Muscle layer of colon (tissue), 2 donors: ENCODE data around the gene RORC.
"Not testable (repeated sequence)": the region's sequence is repeated elsewhere in the genome, so short reads cannot be mapped to it uniquely, and the experiment has no call there.

Source experiments
- H3K27ac ChIP-seq: one replicate; pipeline ENCODE4 v1.7.0; 2013; ENCODE audit warnings: low read depth, mild to moderate bottlenecking, low read length, moderate library complexity
- H3K27me3 ChIP-seq, 2 donors: one replicate each; pipeline ENCODE4 v1.7.0; 2013; ENCODE audit warnings: low read length in 2 of 2, mild to moderate bottlenecking in 2 of 2; ENCODE audit not compliant: insufficient read depth in 2 of 2, control insufficient read depth in 1 of 2
- H3K36me3 ChIP-seq: one replicate; pipeline ENCODE4 v1.7.0; 2013; ENCODE audit warnings: mild to moderate bottlenecking, low read length; ENCODE audit not compliant: insufficient read depth
- H3K4me1 ChIP-seq: one replicate; pipeline ENCODE4 v1.7.0; 2013; ENCODE audit warnings: mild to moderate bottlenecking, low read length; ENCODE audit not compliant: insufficient read depth
- H3K4me3 ChIP-seq, 2 donors: one replicate each; pipeline ENCODE4 v1.7.0; 2013; ENCODE audit warnings: low read length in 2 of 2, low read depth in 1 of 2, mild to moderate bottlenecking in 1 of 2, moderate library complexity in 1 of 2
- H3K9ac ChIP-seq: one replicate; pipeline ENCODE4 v1.7.0; 2013; ENCODE audit warnings: low read length
- H3K9me3 ChIP-seq: one replicate; pipeline ENCODE4 v1.7.0; 2013; ENCODE audit warnings: mild to moderate bottlenecking, low read length
- donor health status: abdominal sarcoma.
- donor health status: Adenocarcinoma of cecum.

RORC gene

GRCh38 chr1:151858886-151859665, 27.5 kb upstream of the RORC start:
- Histone ChIP-seq H3K4me1 (no peaks in the 10 kb centered on the region), H3K4me3 (no peak overlapping the region), H3K9ac (no peak overlapping the region)

GRCh38 chr1:151858030-151858746, 26.6 kb upstream of the RORC start:
- no peak overlapping the region for H3K9ac ChIP-seq
- no peaks in the 10 kb centered on the region for H3K9me3 ChIP-seq
- H3K4me1 ChIP-seq: no peaks in the 10 kb centered on the region
- no peak overlapping the region for H3K27ac ChIP-seq
- no peak overlapping the region for H3K4me3 ChIP-seq
- no peaks in the 10 kb centered on the region for H3K36me3 ChIP-seq
- no peaks in the 10 kb centered on the region for H3K27me3 ChIP-seq

More at GRCh38 chr1:151858886-151859665, 27.5 kb upstream of the RORC start:
- Histone ChIP-seq H3K36me3 (no peaks in the 10 kb centered on the region), H3K9me3 (no peaks in the 10 kb centered on the region), H3K27ac (no peak overlapping the region), H3K27me3 (no peaks in the 10 kb centered on the region)

- H3K9me3 ChIP-seq: no peaks in the 10 kb centered on the region
- H3K4me3 ChIP-seq: no peak overlapping the region
- H3K27me3 ChIP-seq: peaks cover 0 to 4% of the 10 kb centered on the region in 2 donors
- no peaks in the 10 kb centered on the region for H3K36me3 ChIP-seq
- no peak overlapping the region for H3K27ac ChIP-seq
- H3K9ac ChIP-seq: no peak overlapping the region
- H3K4me1 ChIP-seq: no peaks in the 10 kb centered on the region
Measured at GRCh38 chr1:151855933-151856332, 24.3 kb upstream of the RORC start.

GRCh38 chr1:151855516-151855915, 23.9 kb upstream of the RORC start:
- not testable (repeated sequence) for H3K4me3 ChIP-seq, H3K9me3 ChIP-seq, H3K27me3 ChIP-seq, H3K4me1 ChIP-seq, H3K9ac ChIP-seq, H3K27ac ChIP-seq, H3K36me3 ChIP-seq

GRCh38 chr1:151854658-151855057, 23.1 kb upstream of the RORC start:
- H3K9me3 ChIP-seq: no peaks in the 10 kb centered on the region
- H3K36me3 ChIP-seq: no peaks in the 10 kb centered on the region
- H3K27ac ChIP-seq: no peak overlapping the region
- no peak overlapping the region for H3K4me3 ChIP-seq
- peaks cover 0 to 4% of the 10 kb centered on the region in 2 donors for H3K27me3 ChIP-seq
- no peak overlapping the region for H3K9ac ChIP-seq
- no peaks in the 10 kb centered on the region for H3K4me1 ChIP-seq

- Histone ChIP-seq H3K4me3 (no peak within 1 kb of the TSS), H3K4me1 (no peaks in the 10 kb centered on the region), H3K9ac (no peak within 1 kb of the TSS), H3K9me3 (no peaks in the 10 kb centered on the region), H3K36me3 (no peaks in the 10 kb centered on the region), H3K27ac (no peak within 1 kb of the TSS), H3K27me3 (peaks cover 0 to 4% of the 10 kb centered on the region in 2 donors)
Measured at GRCh38 chr1:151853411-151853943, 21.9 kb upstream of the RORC start, which contains the start of gene THEM5. Gene THEM5, minus strand, starts transcription at chr1:151853712. Its CDS starts 147 bp downstream, at chr1:151853565.

- no peak overlapping the region for H3K9ac ChIP-seq
- H3K36me3 ChIP-seq: no peaks in the 10 kb centered on the region
- H3K27ac ChIP-seq: no peak overlapping the region
- H3K27me3 ChIP-seq: peaks cover 0 to 4% of the 10 kb centered on the region in 2 donors
- H3K4me3 ChIP-seq: no peak overlapping the region
- H3K9me3 ChIP-seq: no peaks in the 10 kb centered on the region
- H3K4me1 ChIP-seq: no peaks in the 10 kb centered on the region
Measured at GRCh38 chr1:151852733-151853132, 21.1 kb upstream of the RORC start.

GRCh38 chr1:151851886-151852285, 20.3 kb upstream of the RORC start:
- Histone ChIP-seq H3K27ac (no peak overlapping the region), H3K36me3 (no peaks in the 10 kb centered on the region), H3K9me3 (no peaks in the 10 kb centered on the region), H3K4me1 (no peaks in the 10 kb centered on the region), H3K4me3 (no peak overlapping the region), H3K27me3 (peaks cover 0 to 4% of the 10 kb centered on the region in 2 donors), H3K9ac (no peak overlapping the region)

GRCh38 chr1:151849871-151850270, 18.3 kb upstream of the RORC start:
- Histone ChIP-seq H3K27me3 (peaks cover 0 to 9% of the 10 kb centered on the region in 2 donors), H3K36me3 (no peaks in the 10 kb centered on the region), H3K9ac (no peak overlapping the region)

GRCh38 chr1:151849126-151849525, 17.5 kb upstream of the RORC start:
- Histone ChIP-seq H3K27ac (no peak overlapping the region), H3K27me3 (peaks cover 0 to 9% of the 10 kb centered on the region in 2 donors), H3K4me3 (no peak overlapping the region), H3K4me1 (no peaks in the 10 kb centered on the region), H3K9me3 (no peaks in the 10 kb centered on the region), H3K36me3 (no peaks in the 10 kb centered on the region), H3K9ac (no peak overlapping the region)

More at GRCh38 chr1:151849871-151850270, 18.3 kb upstream of the RORC start:
- Histone ChIP-seq H3K4me3 (no peak overlapping the region), H3K9me3 (no peaks in the 10 kb centered on the region), H3K4me1 (no peaks in the 10 kb centered on the region), H3K27ac (no peak overlapping the region)

GRCh38 chr1:151847867-151848596, 16.4 kb upstream of the RORC start:
- H3K9me3 ChIP-seq: no peaks in the 10 kb centered on the region
- H3K4me1 ChIP-seq: no peaks in the 10 kb centered on the region
- H3K9ac ChIP-seq: no peak overlapping the region
- peaks cover 0 to 9% of the 10 kb centered on the region in 2 donors for H3K27me3 ChIP-seq
- H3K4me3 ChIP-seq: no peak overlapping the region
- H3K36me3 ChIP-seq: no peaks in the 10 kb centered on the region
- H3K27ac ChIP-seq: no peak overlapping the region
